ENCODE data around the gene ME1.

GRCh38 chr6:83367104-83367503 lies 63.7 kb downstream of the ME1 start:
- TF ChIP-seq CTCF (IDR thresholded peaks at IDR 0.05; ENCODE audit: low read length), result no peak
- no peak for TF ChIP-seq EZH2 (optimal IDR thresholded peaks at IDR 0.05; ENCODE audit: low read depth, low read length)
- no peak for TF ChIP-seq EZH2phosphoT487 (IDR thresholded peaks at IDR 0.05; ENCODE audit: low read length)
